ENCODE data around the gene HLA-F.
A peak's percentile ranks its signal among the peaks of the same experiment; 100 is the strongest.

The HLA-F gene

GRCh38 chr6:29728875-29729270 is 5.6 kb downstream of the HLA-F start:
- peaks cover 39 to 46% of the 10 kb centered on the region in 2 donors for H3K36me3 Mint-ChIP-seq
- ATAC-seq (replicated peaks): no peak
- H3K9me3 Mint-ChIP-seq: no peaks in the 10 kb centered on the region
- peaks cover 27 to 51% of the 10 kb centered on the region in 2 donors for H3K4me1 Mint-ChIP-seq
- no peak overlapping the region for H3K4me3 Mint-ChIP-seq
- H3K27ac Mint-ChIP-seq: peak overlapping the region; percentile 65
- no peaks in the 10 kb centered on the region for H3K27me3 Mint-ChIP-seq
- no peak for DNase-seq

- DNase-seq (no peak), ATAC-seq (replicated peaks) (no peak)
- Mint-ChIP-seq H3K4me3 (no peak overlapping the region), H3K27ac (no peak overlapping the region), H3K4me1 (peaks cover 29 to 50% of the 10 kb centered on the region in 2 donors), H3K27me3 (no peaks in the 10 kb centered on the region), H3K9me3 (no peaks in the 10 kb centered on the region), H3K36me3 (peaks cover 29 to 36% of the 10 kb centered on the region in 2 donors)
Measured at GRCh38 chr6:29729774-29730328, 6.6 kb downstream of the HLA-F start.

DNA sequence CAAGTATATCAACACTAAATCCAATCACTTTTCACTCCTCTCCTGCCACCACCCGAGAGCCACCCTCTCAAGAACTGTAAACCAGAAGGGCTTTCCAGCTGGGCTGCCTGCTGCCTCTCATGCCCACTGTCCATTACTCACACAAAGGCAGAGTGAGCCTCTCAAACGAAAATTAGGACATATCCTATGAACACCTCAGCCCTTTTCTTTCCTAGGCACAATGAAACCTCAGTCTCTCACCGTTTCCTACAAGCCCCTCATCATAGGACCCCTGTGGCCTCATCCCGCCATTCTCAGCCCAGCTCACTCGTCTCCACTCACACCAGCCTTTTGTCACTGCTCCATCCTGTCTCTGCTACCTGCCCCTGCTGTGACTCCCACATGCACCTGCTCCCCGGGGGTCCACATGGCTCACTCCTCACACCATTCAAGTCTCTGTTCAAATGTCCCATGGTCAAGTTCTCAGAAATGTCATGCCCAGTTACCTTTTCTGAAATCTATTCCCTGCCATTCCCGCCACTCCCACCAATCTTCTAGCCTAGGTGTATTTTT is 7.4 kb downstream of the HLA-F start:
- peaks cover 21 to 28% of the 10 kb centered on the region in 2 donors for H3K36me3 Mint-ChIP-seq
- peak overlapping the region; percentile 20 for H3K27ac Mint-ChIP-seq
- H3K9me3 Mint-ChIP-seq: no peaks in the 10 kb centered on the region
- H3K27me3 Mint-ChIP-seq: no peaks in the 10 kb centered on the region
- ATAC-seq (replicated peaks) (no peak), DNase-seq (no peak)
- peaks cover 22 to 43% of the 10 kb centered on the region in 2 donors for H3K4me1 Mint-ChIP-seq
- no peak overlapping the region for H3K4me3 Mint-ChIP-seq

DNA sequence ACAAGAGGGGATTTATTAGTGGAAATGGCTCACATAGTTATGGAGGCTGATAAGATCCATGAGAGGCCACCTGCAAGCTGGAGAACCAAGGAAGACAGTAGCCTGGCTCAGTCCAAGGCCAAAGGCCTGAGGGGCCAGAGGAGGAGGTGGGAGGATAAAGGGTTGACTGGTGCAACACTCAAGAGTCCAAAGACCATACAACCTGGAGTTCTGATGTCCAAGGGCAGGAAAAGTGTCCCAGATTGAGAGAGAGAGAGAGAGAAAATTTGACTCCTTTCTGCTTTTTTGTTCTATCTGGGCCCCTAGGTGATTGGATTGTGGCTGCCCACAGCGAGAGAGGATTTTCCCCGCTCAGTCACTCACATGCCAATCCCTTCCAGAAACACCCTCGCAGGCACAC is 8.0 kb downstream of the HLA-F start:
- H3K4me1 Mint-ChIP-seq: peaks cover 17 to 37% of the 10 kb centered on the region in 2 donors
- H3K9me3 Mint-ChIP-seq: no peaks in the 10 kb centered on the region
- ATAC-seq (replicated peaks): no peak

DNA sequence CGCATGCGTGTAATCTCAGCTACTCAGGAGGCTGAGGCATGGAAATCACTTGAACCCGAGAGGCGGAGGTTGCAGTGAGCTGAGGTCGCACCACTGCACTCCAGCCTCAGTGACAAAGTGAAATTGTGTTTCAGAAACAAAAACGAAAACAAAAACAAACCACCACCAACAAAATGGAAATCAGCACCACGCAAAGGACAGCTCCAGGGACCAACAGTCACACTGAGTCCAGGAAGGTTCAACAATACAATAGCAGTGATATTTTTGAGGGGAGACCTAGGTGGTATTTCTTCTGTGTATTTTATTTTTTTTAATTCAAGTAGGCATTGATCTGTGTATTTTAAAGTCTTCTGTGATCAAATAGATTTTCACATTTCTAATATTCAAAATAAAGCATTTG is 9.8 kb downstream of the HLA-F start:
- H3K27ac Mint-ChIP-seq: no peak overlapping the region
- H3K36me3 Mint-ChIP-seq: peaks cover 2 to 4% of the 10 kb centered on the region in 2 donors

More for the DNA sequence above, 8.0 kb downstream of the HLA-F start:
- H3K27me3 Mint-ChIP-seq: no peaks in the 10 kb centered on the region
- DNase-seq: no peak
- H3K36me3 Mint-ChIP-seq: peaks cover 16 to 21% of the 10 kb centered on the region in 2 donors
- H3K27ac Mint-ChIP-seq: peak overlapping the region; percentile 20
- H3K4me3 Mint-ChIP-seq: no peak overlapping the region

GRCh38 chr6:29734046-29735018 is 11.1 kb downstream of the HLA-F start:
- DNase-seq: no peak
- Mint-ChIP-seq H3K9me3 (no peaks in the 10 kb centered on the region), H3K27me3 (no peaks in the 10 kb centered on the region), H3K4me3 (no peak overlapping the region), H3K36me3 (no peaks in the 10 kb centered on the region), H3K4me1 (peaks cover 10 to 15% of the 10 kb centered on the region in 2 donors), H3K27ac (no peak overlapping the region)
- ATAC-seq (replicated peaks): peak in 1 of 2 donors; percentile 51

More for the DNA sequence above, 9.8 kb downstream of the HLA-F start:
- Mint-ChIP-seq H3K9me3 (no peaks in the 10 kb centered on the region), H3K4me3 (no peak overlapping the region), H3K27me3 (no peaks in the 10 kb centered on the region), H3K4me1 (peaks cover 12 to 20% of the 10 kb centered on the region in 2 donors)
- DNase-seq (no peak), ATAC-seq (replicated peaks) (no peak)

GRCh38 chr6:29736563-29736962 is 13.3 kb downstream of the HLA-F start:
- Mint-ChIP-seq H3K27ac (no peak overlapping the region), H3K4me3 (no peak overlapping the region), H3K9me3 (no peaks in the 10 kb centered on the region)

GRCh38 chr6:29737707-29738630 is 14.7 kb downstream of the HLA-F start:
- H3K27me3 Mint-ChIP-seq: no peaks in the 10 kb centered on the region
- ATAC-seq (replicated peaks) (peak; percentile 92 to 93), DNase-seq (peak; percentile 41)
- H3K4me1 Mint-ChIP-seq: peaks cover 6 to 10% of the 10 kb centered on the region in 2 donors
- H3K9me3 Mint-ChIP-seq: no peaks in the 10 kb centered on the region
- H3K36me3 Mint-ChIP-seq: no peaks in the 10 kb centered on the region
- H3K4me3 Mint-ChIP-seq: no peak overlapping the region
- H3K27ac Mint-ChIP-seq: no peak overlapping the region

More at GRCh38 chr6:29736563-29736962, 13.3 kb downstream of the HLA-F start:
- H3K27me3 Mint-ChIP-seq: no peaks in the 10 kb centered on the region
- H3K4me1 Mint-ChIP-seq: peaks cover 6 to 10% of the 10 kb centered on the region in 2 donors
- no peaks in the 10 kb centered on the region for H3K36me3 Mint-ChIP-seq
- no peak for ATAC-seq (replicated peaks)
- DNase-seq: no peak

DNA sequence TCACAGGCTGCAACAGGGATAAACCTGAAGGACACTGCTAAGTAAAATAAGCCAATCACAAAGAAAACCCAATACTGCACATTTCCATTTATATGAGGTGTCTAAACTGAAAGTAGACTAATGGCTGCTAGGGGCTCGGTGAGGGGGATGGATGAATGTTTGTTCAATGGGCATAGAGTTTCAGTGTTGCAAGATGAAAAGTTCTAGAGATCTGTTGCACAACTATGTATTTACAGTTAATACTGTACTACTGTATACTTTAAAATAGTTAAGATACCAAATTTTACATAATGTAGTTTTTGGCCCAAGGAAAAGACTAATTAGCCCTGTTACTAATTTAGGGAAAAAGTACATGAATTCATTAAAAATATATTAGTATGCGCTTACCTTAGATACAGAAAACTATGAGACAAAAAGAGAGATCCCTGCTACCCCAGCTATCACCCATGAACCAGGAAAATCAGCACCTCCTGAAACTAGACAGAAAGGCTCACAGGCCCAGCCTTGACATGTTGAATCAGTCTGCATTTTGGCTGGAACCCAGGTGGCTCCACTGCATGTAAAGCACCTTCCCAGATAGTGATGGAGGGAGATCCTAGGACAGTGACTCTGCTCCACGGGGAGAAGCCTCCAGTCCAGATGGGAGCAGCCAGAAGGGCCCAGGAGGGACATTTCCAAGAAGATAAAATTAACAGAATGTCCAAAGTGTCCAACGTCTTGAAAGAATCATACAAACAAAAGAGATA is 16.1 kb downstream of the HLA-F start:
- H3K27ac Mint-ChIP-seq: no peak overlapping the region
- peaks cover 0 to 1% of the 10 kb centered on the region in 2 donors for H3K36me3 Mint-ChIP-seq
- ATAC-seq (replicated peaks) (no peak), DNase-seq (no peak)
- no peaks in the 10 kb centered on the region for H3K9me3 Mint-ChIP-seq
- H3K27me3 Mint-ChIP-seq: no peaks in the 10 kb centered on the region
- H3K4me1 Mint-ChIP-seq: peaks cover 5 to 7% of the 10 kb centered on the region in 2 donors
- H3K4me3 Mint-ChIP-seq: no peak overlapping the region

GRCh38 chr6:29739882-29740261 is 16.6 kb downstream of the HLA-F start:
- H3K27ac Mint-ChIP-seq: no peak overlapping the region
- DNase-seq: no peak
- H3K4me1 Mint-ChIP-seq: peaks cover 0 to under 1% of the 10 kb centered on the region in 2 donors
- no peak for ATAC-seq (replicated peaks)
- peaks cover 0 to 1% of the 10 kb centered on the region in 2 donors for H3K36me3 Mint-ChIP-seq
- H3K9me3 Mint-ChIP-seq: no peaks in the 10 kb centered on the region
- H3K4me3 Mint-ChIP-seq: no peak overlapping the region
- H3K27me3 Mint-ChIP-seq: no peaks in the 10 kb centered on the region

DNA sequence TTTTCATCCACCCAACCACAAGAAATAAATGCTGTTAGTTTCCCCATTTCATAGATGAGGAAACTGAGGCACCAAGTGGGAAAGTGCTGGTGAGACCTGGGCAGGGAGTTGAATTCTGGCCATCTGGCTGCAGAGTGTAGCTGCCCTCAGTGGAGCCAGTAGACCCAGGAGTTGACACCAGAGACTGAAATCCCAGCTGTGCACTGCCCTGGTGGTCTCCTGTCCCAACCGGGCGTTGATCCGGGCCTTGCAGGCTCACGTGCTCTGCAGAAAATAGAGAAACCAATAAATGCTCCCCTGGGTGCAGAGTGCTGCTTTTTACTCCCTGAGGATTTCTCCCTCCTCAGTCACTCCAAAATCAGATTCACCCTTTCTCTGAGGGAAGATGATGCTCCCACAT is 18.4 kb downstream of the HLA-F start:
- DNase-seq: no peak
- Mint-ChIP-seq H3K27me3 (peaks cover 0 to 13% of the 10 kb centered on the region in 2 donors), H3K36me3 (peaks cover 0 to 1% of the 10 kb centered on the region in 2 donors), H3K9me3 (no peaks in the 10 kb centered on the region), H3K4me1 (no peaks in the 10 kb centered on the region), H3K27ac (no peak overlapping the region), H3K4me3 (no peak overlapping the region)
- ATAC-seq (replicated peaks): no peak

DNA sequence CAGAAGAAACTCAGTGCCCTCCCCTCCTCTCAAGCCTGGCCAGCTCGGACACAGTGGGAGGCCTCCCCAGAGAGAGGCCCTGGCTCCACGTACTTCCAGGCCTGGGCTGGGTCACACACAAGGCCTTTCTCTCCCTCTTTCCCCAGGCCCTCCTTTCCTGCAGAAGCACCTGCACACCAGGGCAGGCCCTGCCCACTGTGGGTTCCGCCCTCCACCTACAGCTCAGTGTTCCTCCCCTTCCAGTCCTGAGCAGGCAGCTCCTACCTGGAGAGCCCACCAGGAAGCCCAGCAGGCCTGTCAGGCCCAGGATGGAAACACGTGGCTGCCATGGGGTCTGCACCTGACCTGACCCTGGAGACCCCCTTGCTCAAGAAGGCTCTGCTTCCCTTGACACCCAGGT is 18.9 kb downstream of the HLA-F start:
- ATAC-seq (replicated peaks) (no peak), DNase-seq (no peak)
- Mint-ChIP-seq H3K27ac (no peak overlapping the region), H3K27me3 (peaks cover 0 to 14% of the 10 kb centered on the region in 2 donors), H3K4me3 (no peak overlapping the region), H3K4me1 (no peaks in the 10 kb centered on the region), H3K9me3 (no peaks in the 10 kb centered on the region), H3K36me3 (peaks cover 0 to 1% of the 10 kb centered on the region in 2 donors)

DNA sequence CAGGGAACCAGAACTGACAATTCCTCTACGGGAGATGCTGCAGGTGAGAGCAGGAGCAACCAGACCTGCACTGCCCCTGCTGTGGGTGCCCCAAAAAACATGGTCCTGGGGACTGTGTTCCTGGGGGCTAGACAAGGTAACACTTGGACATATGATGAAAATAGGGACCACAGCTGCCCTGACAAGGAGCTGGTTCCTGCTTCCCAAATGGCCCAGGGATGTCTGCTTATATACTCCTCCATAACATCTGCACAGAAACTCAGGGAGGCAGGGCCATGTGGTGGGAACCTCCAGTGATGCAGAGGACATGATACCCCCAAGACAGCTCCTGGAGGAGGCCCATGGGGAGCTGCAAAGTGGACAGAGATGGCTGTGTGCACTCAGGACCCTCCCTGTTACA is 19.8 kb downstream of the HLA-F start:
- Mint-ChIP-seq H3K4me1 (peaks cover 7% of the 10 kb centered on the region in 2 donors), H3K9me3 (no peaks in the 10 kb centered on the region), H3K36me3 (peaks cover 0 to 1% of the 10 kb centered on the region in 2 donors), H3K4me3 (no peak overlapping the region), H3K27ac (no peak overlapping the region), H3K27me3 (peaks cover 0 to 23% of the 10 kb centered on the region in 2 donors)
- ATAC-seq (replicated peaks): no peak
- no peak for DNase-seq

Data from stimulated activated naive B cell treated with anti-CD40 and anti-IgM and Interleukin-4, amounts not matched to agents 10 μg/mL and 1 μg/mL and 100 μg/mL, for 72 hours (primary cell).